Panc1 (cell line): ENCODE data around the gene TMEM204.

Source experiments
- CTCF ChIP-seq: fragments of 450-650 bp; IDR thresholded peaks from 2 replicates; pipeline ENCODE4 v1.5.1; 2017; ENCODE audit warnings: mild to moderate bottlenecking
- POLR2AphosphoS5 ChIP-seq: IDR thresholded peaks from 2 replicates; pipeline ENCODE4 v1.6.1; 2012; ENCODE audit warnings: mild to moderate bottlenecking, low read depth, low read length, moderate library complexity
- SIN3A ChIP-seq: IDR thresholded peaks from 2 replicates; pipeline ENCODE4 v1.6.1; 2012; ENCODE audit warnings: low read depth, mild to moderate bottlenecking, low read length, moderate library complexity, borderline replicate concordance; ENCODE audit not compliant: insufficient read depth

- TF ChIP-seq CTCF (no peak), POLR2AphosphoS5 (no peak), SIN3A (no peak)
Measured at GRCh38 chr16:1489077-1489476, 44.4 kb upstream of the TMEM204 start.
